Measurements from ENCODE around the gene TRPM6. TPM values are rescaled to one million over a fixed set of nuclear protein-coding genes. Genes with fewer than 3 reads are reported as not detected.

Gene TRPM6
- total RNA-seq, 1 experiment from 2014 or later: 0.57 TPM

- Histone ChIP-seq H3K56ac (ENCODE audit: insufficient read length, low read depth, low read length) (no peak overlapping the region), H4K8ac (replicated peaks; ENCODE audit: insufficient read length, low read depth, low read length) (no peak overlapping the region), H2BK5ac (ENCODE audit: insufficient read length, low read length) (no peak overlapping the region), H2BK15ac (ENCODE audit: low read depth, low read length) (no peak overlapping the region), H2AK5ac (ENCODE audit: insufficient read length, low read length) (no peak overlapping the region), H3K9ac (ENCODE audit: extremely low read depth, insufficient read length, low read length) (no peak overlapping the region), H3K23ac (ENCODE audit: insufficient read length, low read depth, low read length) (no peak overlapping the region), H2BK20ac (ENCODE audit: low read depth, low read length, poor library complexity, severe bottlenecking) (no peak overlapping the region), H3K4me1 (ENCODE audit: insufficient read depth, low read length) (no peaks in the 10 kb centered on the region), H2BK120ac (ENCODE audit: low read depth, low read length, poor library complexity, severe bottlenecking) (no peak overlapping the region), H3K18ac (ENCODE audit: insufficient read length, low read depth, low read length) (no peak overlapping the region), H3K79me1 (ENCODE audit: insufficient read depth, low read depth, low read length, poor library complexity, severe bottlenecking) (no peaks in the 10 kb centered on the region), H4K5ac (ENCODE audit: insufficient read length, low read depth, low read length) (no peak overlapping the region), H3K27me3 (ENCODE audit: insufficient read depth, low read length) (no peaks in the 10 kb centered on the region), H4K91ac (ENCODE audit: insufficient read length, low read depth, low read length) (no peak overlapping the region), H2AFZ (ENCODE audit: low read length) (no peak overlapping the region), H3K4me2 (ENCODE audit: insufficient read depth, insufficient read length, low read length) (no peak overlapping the region), H4K20me1 (ENCODE audit: control insufficient read depth, insufficient read depth, insufficient read length) (no peaks in the 10 kb centered on the region), H3K79me2 (ENCODE audit: insufficient read depth, low read length) (no peaks in the 10 kb centered on the region), H3K14ac (ENCODE audit: insufficient read depth, low read length) (no peak overlapping the region), H3K9me3 (ENCODE audit: control insufficient read depth, low read depth, low read length) (no peaks in the 10 kb centered on the region), H3T11ph (ENCODE audit: low read length) (no peak overlapping the region), H2BK12ac (ENCODE audit: insufficient read length, low read depth, low read length) (no peak overlapping the region), H3K23me2 (ENCODE audit: insufficient read length, low read depth, low read length, poor library complexity, severe bottlenecking) (no peaks in the 10 kb centered on the region), H3K4ac (ENCODE audit: low read depth, low read length) (no peak overlapping the region), H3K27ac (ENCODE audit: insufficient read length, low read depth, low read length) (no peak overlapping the region)
- no CpG with 5 or more reads among the region's 8 CpGs for WGBS (ENCODE audit: extremely low coverage, insufficient read length, low lambda C conversion rate)
- no peak overlapping the region for H3K4me3 Mint-ChIP-seq
- peaks cover 4% of the 10 kb centered on the region; the same call in 1 of the 2 replicates for H3K27me3 Mint-ChIP-seq (ENCODE audit: low read depth)
- H3K9me3 Mint-ChIP-seq: no peaks in the 10 kb centered on the region; a peak in 1 of 5 replicates
- peaks cover 8 to 11% of the 10 kb centered on the region in 2 experiments for H3K4me1 Mint-ChIP-seq
- TF ChIP-seq CTCF (conservative IDR thresholded peaks at IDR 0.05): peak; percentile 94
- H3K36me3 Mint-ChIP-seq (ENCODE audit: insufficient read depth in 1 of 3, low read depth in 3 of 3): no peaks in the 10 kb centered on the region
- peak; percentile 61 for DNase-seq
- H3K27ac Mint-ChIP-seq: no peak overlapping the region
These were observed 113.7 kb downstream of the TRPM6 start for GRCh38 chr9:74773886-74774479.

Data from H9 (cell line).